ENCODE measurements around the gene LIMCH1.
A peak's percentile ranks its signal among the peaks of the same experiment; 100 is the strongest.

Gene LIMCH1

DNA sequence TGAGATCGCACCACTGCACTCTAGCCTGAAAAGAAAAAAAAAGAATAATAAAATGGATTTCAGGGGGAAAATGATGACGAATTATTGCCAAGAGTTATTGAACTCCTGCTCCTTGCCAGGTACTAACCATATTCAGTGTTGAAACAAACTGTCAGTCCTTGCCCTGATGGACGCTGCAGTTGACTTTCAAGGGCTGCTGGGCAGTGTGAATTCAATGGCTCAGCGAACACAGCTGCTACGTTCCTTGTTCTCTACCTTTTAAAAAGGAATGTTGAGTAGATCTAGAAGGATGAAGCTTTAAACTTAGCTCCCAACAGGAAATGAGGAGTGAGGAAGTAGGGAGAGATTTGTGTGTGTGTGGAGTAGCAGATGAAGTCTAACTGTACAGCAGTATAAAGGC is 2.7 kb downstream of the LIMCH1 start:
- DNase-seq, result no peak

DNA sequence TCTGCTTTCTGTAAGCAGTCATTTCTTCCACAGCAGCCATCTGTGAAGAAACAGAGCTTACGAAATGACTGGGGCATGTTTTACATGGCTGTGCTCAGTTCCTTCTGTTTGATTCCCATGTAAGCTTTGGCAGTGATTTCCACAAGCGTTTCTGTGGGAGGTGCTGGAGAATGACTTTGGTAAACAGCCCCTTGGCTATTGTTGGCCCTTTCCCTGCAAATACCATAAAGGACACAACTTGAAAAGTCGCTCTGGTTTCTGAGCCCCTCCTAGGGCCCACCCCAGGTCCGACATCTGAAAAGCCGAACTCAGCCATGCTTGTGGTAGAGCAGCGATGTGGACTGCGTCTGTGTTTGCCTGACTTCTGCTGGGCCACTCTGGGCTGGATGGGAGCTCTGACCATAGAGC is 3.7 kb downstream of the LIMCH1 start:
- Histone ChIP-seq H3K4me3 (ENCODE audit: low read length) (no peak overlapping the region), H3K18ac (ENCODE audit: low read length) (peak overlapping the region; percentile 11), H3K56ac (ENCODE audit: low read length) (no peak overlapping the region), H3K79me1 (ENCODE audit: low read length) (no peaks in the 10 kb centered on the region), H4K5ac (ENCODE audit: low read length) (no peak overlapping the region), H3K4me1 (ENCODE audit: control insufficient read depth, low read depth, low read length) (no peaks in the 10 kb centered on the region), H2BK120ac (ENCODE audit: low read depth, low read length) (no peak overlapping the region), H3K9ac (ENCODE audit: low read length) (no peak overlapping the region), H3K27ac (ENCODE audit: low read depth, low read length) (no peak overlapping the region), H3K4ac (ENCODE audit: low read depth, low read length) (no peak overlapping the region), H2AK5ac (ENCODE audit: low read length) (no peak overlapping the region), H3K36me3 (ENCODE audit: control insufficient read depth, insufficient read depth, low read length) (no peaks in the 10 kb centered on the region), H4K8ac (ENCODE audit: low read depth, low read length) (no peak overlapping the region), H3K79me2 (ENCODE audit: control insufficient read depth, insufficient read depth, low read length) (no peaks in the 10 kb centered on the region), H2BK5ac (ENCODE audit: low read length) (no peak overlapping the region), H3K4me2 (ENCODE audit: low read length) (no peak overlapping the region), H2BK15ac (replicated peaks; ENCODE audit: low read depth) (no peak overlapping the region), H3K23ac (ENCODE audit: low read length) (no peak overlapping the region), H3K27me3 (ENCODE audit: insufficient read depth, low read length, poor library complexity) (no peaks in the 10 kb centered on the region)
- no CpG with 5 or more reads among the region's 7 CpGs for WGBS (ENCODE audit: extremely low coverage, insufficient coverage, low lambda C conversion rate)
- no peak for DNase-seq

More for the DNA sequence above, 2.7 kb downstream of the LIMCH1 start:
- Histone ChIP-seq H3K4ac (ENCODE audit: low read depth, low read length) (no peak overlapping the region), H2BK5ac (ENCODE audit: low read length) (no peak overlapping the region), H3K9ac (ENCODE audit: low read length) (no peak overlapping the region), H2AK5ac (ENCODE audit: low read length) (no peak overlapping the region), H4K8ac (ENCODE audit: low read depth, low read length) (no peak overlapping the region), H3K79me1 (ENCODE audit: low read length) (no peaks in the 10 kb centered on the region), H3K4me3 (ENCODE audit: low read length) (no peak overlapping the region), H3K27me3 (ENCODE audit: insufficient read depth, low read length, poor library complexity) (no peaks in the 10 kb centered on the region), H3K56ac (ENCODE audit: low read length) (no peak overlapping the region), H3K79me2 (ENCODE audit: control insufficient read depth, insufficient read depth, low read length) (no peaks in the 10 kb centered on the region), H3K36me3 (ENCODE audit: control insufficient read depth, insufficient read depth, low read length) (no peaks in the 10 kb centered on the region), H3K4me2 (ENCODE audit: low read length) (no peak overlapping the region), H3K27ac (ENCODE audit: low read depth, low read length) (no peak overlapping the region), H3K18ac (ENCODE audit: low read length) (no peak overlapping the region), H4K5ac (ENCODE audit: low read length) (no peak overlapping the region), H3K23ac (ENCODE audit: low read length) (no peak overlapping the region), H3K4me1 (ENCODE audit: control insufficient read depth, low read depth, low read length) (no peaks in the 10 kb centered on the region), H2BK15ac (replicated peaks; ENCODE audit: low read depth) (no peak overlapping the region), H2BK120ac (ENCODE audit: low read depth, low read length) (no peak overlapping the region)
- WGBS (ENCODE audit: extremely low coverage, insufficient coverage, low lambda C conversion rate), result no CpG with 5 or more reads among the region's 5 CpGs

DNA sequence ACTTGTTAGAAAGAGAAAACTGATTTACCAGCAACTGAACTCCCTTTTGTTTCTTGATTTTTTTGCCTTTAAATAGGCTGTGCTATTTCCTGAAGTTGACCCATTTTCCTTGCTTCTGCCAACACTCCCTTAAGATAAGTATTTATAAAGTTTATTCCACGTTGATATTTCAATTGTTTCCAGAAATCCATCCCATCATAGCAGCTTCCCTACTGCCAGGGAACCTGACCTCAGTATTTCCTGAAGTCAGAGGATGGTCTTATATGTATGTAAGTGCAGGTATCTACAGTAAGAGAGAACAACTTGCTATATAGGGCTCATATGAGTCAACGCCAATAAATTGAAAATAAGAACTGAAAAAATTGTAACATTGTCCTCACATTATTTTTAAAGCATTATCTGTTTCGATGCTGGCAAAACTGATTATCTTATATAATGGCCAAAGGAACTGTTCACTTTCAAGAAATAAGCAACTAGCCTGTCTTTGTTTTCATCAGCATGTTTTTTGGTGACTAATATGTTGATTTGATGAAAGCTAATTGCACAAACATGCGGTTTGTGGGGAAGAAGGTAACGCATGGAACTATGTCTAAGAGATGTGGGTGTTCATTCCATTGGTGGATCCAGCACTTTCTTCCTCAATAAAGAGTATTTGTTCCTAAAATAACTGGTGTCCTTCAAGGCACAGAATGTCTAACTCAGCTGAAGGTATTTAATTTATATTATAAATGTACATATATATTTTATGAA is 4.7 kb downstream of the LIMCH1 start:
- H3K9ac ChIP-seq (ENCODE audit: low read length), result no peak overlapping the region
- H3K4me2 ChIP-seq (ENCODE audit: low read length), result no peak overlapping the region
- no peaks in the 10 kb centered on the region for H3K4me1 ChIP-seq (ENCODE audit: control insufficient read depth, low read depth, low read length)
- H3K4ac ChIP-seq (ENCODE audit: low read depth, low read length), result no peak overlapping the region
- H4K5ac ChIP-seq (ENCODE audit: low read length), result no peak overlapping the region
- no peak overlapping the region for H3K23ac ChIP-seq (ENCODE audit: low read length)
- H3K79me1 ChIP-seq (ENCODE audit: low read length), result no peaks in the 10 kb centered on the region
- H2BK5ac ChIP-seq (ENCODE audit: low read length), result no peak overlapping the region
- WGBS (ENCODE audit: extremely low coverage, insufficient coverage, low lambda C conversion rate), result no CpG with 5 or more reads among the region's 5 CpGs
- H2BK15ac ChIP-seq (replicated peaks; ENCODE audit: low read depth), result no peak overlapping the region
- H3K36me3 ChIP-seq (ENCODE audit: control insufficient read depth, insufficient read depth, low read length), result no peaks in the 10 kb centered on the region
- no peak overlapping the region for H2AK5ac ChIP-seq (ENCODE audit: low read length)
- H3K27ac ChIP-seq (ENCODE audit: low read depth, low read length), result no peak overlapping the region
- H4K8ac ChIP-seq (ENCODE audit: low read depth, low read length), result no peak overlapping the region
- no peak for DNase-seq
- no peak overlapping the region for H3K56ac ChIP-seq (ENCODE audit: low read length)
- H3K4me3 ChIP-seq (ENCODE audit: low read length), result no peak overlapping the region
- H3K79me2 ChIP-seq (ENCODE audit: control insufficient read depth, insufficient read depth, low read length), result no peaks in the 10 kb centered on the region
- no peak overlapping the region for H2BK120ac ChIP-seq (ENCODE audit: low read depth, low read length)
- no peaks in the 10 kb centered on the region for H3K27me3 ChIP-seq (ENCODE audit: insufficient read depth, low read length, poor library complexity)
- H3K18ac ChIP-seq (ENCODE audit: low read length), result no peak overlapping the region

DNA sequence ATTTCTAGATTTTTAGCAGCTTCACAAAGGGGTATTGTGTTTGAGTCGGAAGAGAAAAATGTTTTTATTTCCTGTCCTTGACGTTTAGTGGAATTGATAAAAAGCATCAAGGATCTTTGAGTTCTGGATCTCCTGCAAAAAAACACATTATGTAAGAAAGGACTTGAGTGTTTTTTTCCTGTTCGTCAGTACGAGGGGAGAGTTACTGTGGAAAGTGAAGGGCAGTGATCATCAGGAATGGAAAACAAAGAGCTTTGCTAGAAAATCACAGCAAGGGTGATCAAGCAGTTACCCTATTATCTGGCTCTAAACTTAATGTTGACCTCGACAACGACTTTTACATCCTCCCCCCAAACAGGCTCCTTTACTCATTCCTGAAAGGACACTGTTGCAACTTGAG is 7.3 kb downstream of the LIMCH1 start:
- Histone ChIP-seq H2BK120ac (ENCODE audit: low read depth, low read length) (no peak overlapping the region), H2BK15ac (replicated peaks; ENCODE audit: low read depth) (no peak overlapping the region), H3K18ac (ENCODE audit: low read length) (no peak overlapping the region), H3K4me2 (ENCODE audit: low read length) (no peak overlapping the region), H3K27me3 (ENCODE audit: insufficient read depth, low read length, poor library complexity) (no peaks in the 10 kb centered on the region), H3K23ac (ENCODE audit: low read length) (no peak overlapping the region), H2AK5ac (ENCODE audit: low read length) (no peak overlapping the region), H3K4me3 (ENCODE audit: low read length) (no peak overlapping the region), H3K36me3 (ENCODE audit: control insufficient read depth, insufficient read depth, low read length) (no peaks in the 10 kb centered on the region), H3K4ac (ENCODE audit: low read depth, low read length) (no peak overlapping the region), H3K79me2 (ENCODE audit: control insufficient read depth, insufficient read depth, low read length) (no peaks in the 10 kb centered on the region), H4K5ac (ENCODE audit: low read length) (no peak overlapping the region), H3K9ac (ENCODE audit: low read length) (no peak overlapping the region), H3K79me1 (ENCODE audit: low read length) (no peaks in the 10 kb centered on the region), H3K4me1 (ENCODE audit: control insufficient read depth, low read depth, low read length) (no peaks in the 10 kb centered on the region), H3K56ac (ENCODE audit: low read length) (no peak overlapping the region), H3K27ac (ENCODE audit: low read depth, low read length) (no peak overlapping the region), H2BK5ac (ENCODE audit: low read length) (no peak overlapping the region), H4K8ac (ENCODE audit: low read depth, low read length) (no peak overlapping the region)
- no peak for DNase-seq
- no CpG with 5 or more reads among the region's 6 CpGs for WGBS (ENCODE audit: extremely low coverage, insufficient coverage, low lambda C conversion rate)

DNA sequence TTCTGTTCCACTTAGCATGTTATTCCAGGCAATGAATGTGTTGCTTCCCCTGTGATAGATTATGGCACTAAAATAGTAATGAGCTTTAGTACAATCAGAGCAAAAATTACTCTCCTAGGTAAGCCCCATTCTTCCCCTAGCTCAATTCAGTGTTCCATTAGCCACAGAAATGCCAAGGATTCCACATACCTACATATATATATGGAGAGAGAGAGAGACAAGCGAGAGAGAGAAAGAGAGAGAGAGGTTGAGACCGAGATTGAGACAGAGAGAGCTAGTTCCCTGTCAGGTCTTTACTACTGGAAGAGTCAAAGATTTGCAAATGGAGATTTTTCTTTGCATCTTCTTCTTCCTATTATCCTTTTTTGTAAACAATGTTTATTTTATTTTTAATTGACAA is 8.7 kb downstream of the LIMCH1 start:
- DNase-seq, result peak; percentile 77
- no peak overlapping the region for H3K56ac ChIP-seq (ENCODE audit: low read length)
- WGBS (ENCODE audit: extremely low coverage, insufficient coverage, low lambda C conversion rate), result no CpG with 5 or more reads among the region's 2 CpGs

More for the DNA sequence above, 8.7 kb downstream of the LIMCH1 start:
- no peak overlapping the region for H3K4me3 ChIP-seq (ENCODE audit: low read length)
- H3K4me1 ChIP-seq (ENCODE audit: control insufficient read depth, low read depth, low read length), result no peaks in the 10 kb centered on the region
- no peaks in the 10 kb centered on the region for H3K27me3 ChIP-seq (ENCODE audit: insufficient read depth, low read length, poor library complexity)
- H4K8ac ChIP-seq (ENCODE audit: low read depth, low read length), result peak overlapping the region; percentile 13
- H4K5ac ChIP-seq (ENCODE audit: low read length), result no peak overlapping the region
- H3K4me2 ChIP-seq (ENCODE audit: low read length), result no peak overlapping the region
- no peak overlapping the region for H2BK120ac ChIP-seq (ENCODE audit: low read depth, low read length)
- no peak overlapping the region for H2AK5ac ChIP-seq (ENCODE audit: low read length)
- H3K79me1 ChIP-seq (ENCODE audit: low read length), result no peaks in the 10 kb centered on the region
- H2BK5ac ChIP-seq (ENCODE audit: low read length), result no peak overlapping the region
- no peaks in the 10 kb centered on the region for H3K79me2 ChIP-seq (ENCODE audit: control insufficient read depth, insufficient read depth, low read length)
- no peak overlapping the region for H3K23ac ChIP-seq (ENCODE audit: low read length)
- no peak overlapping the region for H2BK15ac ChIP-seq (replicated peaks; ENCODE audit: low read depth)
- no peak overlapping the region for H3K27ac ChIP-seq (ENCODE audit: low read depth, low read length)
- no peak overlapping the region for H3K9ac ChIP-seq (ENCODE audit: low read length)
- no peak overlapping the region for H3K18ac ChIP-seq (ENCODE audit: low read length)
- H3K4ac ChIP-seq (ENCODE audit: low read depth, low read length), result no peak overlapping the region
- no peaks in the 10 kb centered on the region for H3K36me3 ChIP-seq (ENCODE audit: control insufficient read depth, insufficient read depth, low read length)

Measured in mesendoderm (in vitro differentiated cells).